Uterus (tissue), 2 donors: Measurements from ENCODE around the gene CAMTA1.

Experiments
- POLR2A ChIP-seq, 2 donors: fragments of 450-650 bp; IDR thresholded peaks; one replicate each; pipeline ENCODE4 v1.6.1; 2016; ENCODE audit warnings: antibody characterized with exemption in 2 of 2, mild to moderate bottlenecking in 1 of 2, moderate library complexity in 1 of 2
- TF ChIP-seq, protein P1 (sequence below), 4 experiments: fragments of 200-600 bp in 2 of 4; fragments of 450-650 bp in 2 of 4; sonication (generic) in 2 of 4; IDR thresholded peaks; one replicate each; pipeline ENCODE4 v1.5.1; 2016 to 2019; ENCODE audit warnings: antibody characterized with exemption in 4 of 4, mild to moderate bottlenecking in 2 of 4, moderate library complexity in 1 of 4

DNA sequence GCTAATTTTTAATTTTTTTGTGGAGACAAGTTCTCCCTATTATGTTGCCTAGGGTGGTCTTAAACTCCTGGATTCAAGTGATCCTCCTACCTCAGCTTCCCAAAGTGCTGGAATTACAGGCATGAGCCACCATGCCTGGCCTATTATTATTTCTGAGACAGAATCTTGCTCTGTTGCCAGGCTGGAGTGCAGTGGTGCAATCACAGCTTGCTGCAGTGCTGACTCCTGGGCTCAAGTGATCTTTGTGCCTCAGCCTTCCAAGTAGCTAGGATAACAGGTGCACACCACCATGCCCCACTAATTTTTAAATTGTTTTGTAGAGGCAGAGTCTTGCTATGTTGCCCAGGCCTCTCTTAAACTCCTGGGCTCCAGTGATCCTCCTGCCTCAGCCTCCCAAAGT is 196.3 kb downstream of the CAMTA1 start:
- TF ChIP-seq, protein P1, sequence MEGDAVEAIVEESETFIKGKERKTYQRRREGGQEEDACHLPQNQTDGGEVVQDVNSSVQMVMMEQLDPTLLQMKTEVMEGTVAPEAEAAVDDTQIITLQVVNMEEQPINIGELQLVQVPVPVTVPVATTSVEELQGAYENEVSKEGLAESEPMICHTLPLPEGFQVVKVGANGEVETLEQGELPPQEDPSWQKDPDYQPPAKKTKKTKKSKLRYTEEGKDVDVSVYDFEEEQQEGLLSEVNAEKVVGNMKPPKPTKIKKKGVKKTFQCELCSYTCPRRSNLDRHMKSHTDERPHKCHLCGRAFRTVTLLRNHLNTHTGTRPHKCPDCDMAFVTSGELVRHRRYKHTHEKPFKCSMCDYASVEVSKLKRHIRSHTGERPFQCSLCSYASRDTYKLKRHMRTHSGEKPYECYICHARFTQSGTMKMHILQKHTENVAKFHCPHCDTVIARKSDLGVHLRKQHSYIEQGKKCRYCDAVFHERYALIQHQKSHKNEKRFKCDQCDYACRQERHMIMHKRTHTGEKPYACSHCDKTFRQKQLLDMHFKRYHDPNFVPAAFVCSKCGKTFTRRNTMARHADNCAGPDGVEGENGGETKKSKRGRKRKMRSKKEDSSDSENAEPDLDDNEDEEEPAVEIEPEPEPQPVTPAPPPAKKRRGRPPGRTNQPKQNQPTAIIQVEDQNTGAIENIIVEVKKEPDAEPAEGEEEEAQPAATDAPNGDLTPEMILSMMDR (IDR thresholded peaks at IDR 0.05): no peak
- TF ChIP-seq POLR2A (IDR thresholded peaks at IDR 0.05): no peak
